HG03139 (cell line): ENCODE results near the gene TRIM63.

Experiments
- ATAC-seq: cut with Tn5 transposase; IDR thresholded peaks from one replicate; pipeline ENCODE4 v1.9.1; 2021; ENCODE audit not compliant: unreplicated experiment

The TRIM63 gene

GRCh38 chr1:26089125-26089524 is 21.7 kb upstream of the TRIM63 start:
- no peak for ATAC-seq

- no peak for ATAC-seq
Observed at GRCh38 chr1:26084844-26085243, 17.4 kb upstream of the TRIM63 start.

- no peak for ATAC-seq
Observed at GRCh38 chr1:26084091-26084561, 16.7 kb upstream of the TRIM63 start.

DNA sequence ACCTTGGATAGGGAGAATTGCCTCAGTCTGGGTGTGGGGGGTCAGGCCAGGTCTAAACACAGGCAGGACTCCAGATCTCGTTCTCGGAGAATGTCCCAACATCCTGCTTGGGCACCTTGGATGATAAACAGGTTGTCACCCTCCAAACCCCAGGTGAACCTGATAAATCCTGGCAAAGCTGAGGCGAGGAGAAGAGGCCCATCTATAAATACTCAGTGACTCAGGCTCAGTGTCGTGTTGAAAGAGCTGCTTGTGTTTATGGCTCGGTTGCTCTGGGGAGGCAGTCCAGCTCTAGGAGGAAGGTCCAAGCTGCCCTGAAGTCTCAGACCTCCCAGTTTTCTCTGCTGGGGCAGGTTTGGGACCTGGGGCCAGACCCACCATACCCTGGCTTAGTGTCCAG is 15.8 kb upstream of the TRIM63 start:
- no peak for ATAC-seq

- no peak for ATAC-seq
Observed at GRCh38 chr1:26082020-26082350, 14.6 kb upstream of the TRIM63 start.

DNA sequence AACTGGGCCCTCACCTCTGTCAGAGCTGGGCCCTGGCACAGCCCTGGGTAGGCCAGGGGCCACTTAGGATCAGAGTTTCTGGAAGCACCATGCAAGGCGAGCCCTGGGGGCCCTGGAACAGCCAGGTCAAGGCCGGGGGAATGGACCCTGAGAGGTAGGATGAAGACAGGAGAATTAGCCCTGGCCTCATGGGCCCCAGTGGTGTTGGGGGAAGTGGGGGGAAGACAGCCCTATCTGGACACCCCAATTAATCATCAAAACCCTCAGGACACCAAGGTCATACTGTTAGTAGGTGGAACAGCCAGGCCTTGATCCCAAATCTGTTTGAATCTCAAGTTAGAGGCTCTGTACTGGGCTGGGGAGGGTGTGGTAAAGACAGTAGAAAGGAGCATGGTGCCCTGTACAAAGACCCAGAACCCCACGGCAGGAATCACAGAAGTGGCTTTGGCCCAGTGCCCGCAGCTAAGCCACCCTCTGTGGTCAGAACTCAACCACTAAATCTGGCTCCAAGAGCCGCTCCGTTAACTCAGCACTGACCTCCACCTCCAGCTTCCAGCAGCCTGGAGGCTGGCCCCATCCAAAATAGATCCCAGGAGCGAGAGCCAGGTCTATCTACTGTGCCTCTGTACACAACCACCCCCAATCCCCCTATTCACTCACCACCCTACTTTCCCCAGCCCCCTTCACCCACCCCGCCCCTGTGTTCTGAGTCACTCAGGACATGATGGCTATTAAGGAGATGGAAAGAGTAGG is 14.0 kb upstream of the TRIM63 start:
- no peak for ATAC-seq

- no peak for ATAC-seq
Observed at GRCh38 chr1:26079960-26080814, 12.8 kb upstream of the TRIM63 start.

DNA sequence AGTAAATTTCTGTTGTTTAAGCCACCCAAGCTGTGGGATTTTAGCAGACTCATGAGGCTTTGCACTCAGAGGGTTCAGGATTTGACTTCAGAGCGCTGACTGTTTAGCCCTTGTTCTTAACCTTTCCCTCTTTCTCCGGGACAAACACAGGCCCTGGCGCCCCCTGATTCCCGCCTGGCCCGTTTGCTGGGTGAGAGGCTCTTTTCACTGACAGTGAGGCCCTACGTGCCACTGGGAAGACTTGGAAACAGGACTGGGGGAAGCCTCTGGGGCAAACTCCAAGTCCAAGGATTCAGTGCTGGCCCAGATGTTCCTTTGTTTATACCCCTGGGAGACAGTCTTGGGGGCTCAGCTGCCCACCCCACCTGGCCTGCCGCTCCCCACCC is 11.7 kb upstream of the TRIM63 start:
- ATAC-seq, result no peak

- ATAC-seq, result no peak
Observed at GRCh38 chr1:26078286-26079177, 11.1 kb upstream of the TRIM63 start.

DNA sequence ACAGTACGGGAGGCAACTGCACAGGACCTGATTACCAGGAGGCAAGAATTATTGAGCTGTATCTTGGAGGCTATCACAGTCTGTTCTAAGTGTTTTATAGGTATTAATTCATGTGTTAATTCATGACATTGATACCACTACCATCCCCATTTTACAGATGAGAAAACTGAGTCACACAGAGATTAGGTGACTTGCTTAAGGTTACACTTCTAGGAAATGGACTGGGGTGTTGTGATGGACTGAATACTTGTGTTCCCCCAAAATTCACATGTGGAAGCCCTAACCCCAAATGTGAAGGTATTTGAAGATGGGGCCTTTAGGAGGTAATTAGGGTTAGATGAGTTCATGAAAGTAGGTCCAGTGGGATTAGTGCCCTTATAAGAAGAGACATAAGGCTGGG is 10.1 kb upstream of the TRIM63 start:
- ATAC-seq, result no peak

DNA sequence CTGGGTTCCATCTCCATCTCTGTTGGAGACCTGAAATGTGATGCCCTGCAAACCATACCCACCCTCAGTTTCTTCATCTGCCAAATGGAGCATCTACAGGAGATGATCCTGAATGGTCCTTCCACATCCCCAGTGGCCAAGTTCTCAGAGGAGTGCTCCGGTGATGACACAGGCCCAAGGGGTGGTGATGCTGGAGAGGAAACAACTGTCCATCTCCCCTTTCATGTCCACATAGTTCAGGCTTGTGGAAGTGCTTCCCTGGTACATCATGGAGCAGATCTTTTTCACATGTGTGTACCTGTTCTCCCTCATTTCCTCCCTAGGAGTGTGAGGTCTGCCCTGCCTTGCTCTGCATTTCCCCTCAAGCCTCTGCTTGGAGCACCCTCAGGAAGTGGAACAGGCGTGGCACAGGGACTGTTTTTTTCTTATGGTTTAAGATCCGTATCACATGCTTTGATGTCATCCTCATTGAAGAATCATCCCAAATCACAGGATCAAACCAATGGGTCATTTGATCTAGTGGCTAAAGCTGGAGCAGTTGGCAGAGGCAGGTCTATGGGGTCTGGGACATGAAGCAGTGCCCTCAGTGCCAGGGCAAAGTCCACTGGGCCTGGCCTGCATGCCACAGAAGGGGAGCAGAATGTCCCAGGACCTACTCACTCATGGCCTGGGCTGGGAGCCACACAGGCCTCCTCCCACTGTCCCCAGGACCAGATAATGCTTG is 8.2 kb upstream of the TRIM63 start:
- no peak for ATAC-seq

GRCh38 chr1:26072305-26072704 is 4.9 kb upstream of the TRIM63 start:
- no peak for ATAC-seq

- no peak for ATAC-seq
Observed at GRCh38 chr1:26070963-26071342, 3.5 kb upstream of the TRIM63 start.

DNA sequence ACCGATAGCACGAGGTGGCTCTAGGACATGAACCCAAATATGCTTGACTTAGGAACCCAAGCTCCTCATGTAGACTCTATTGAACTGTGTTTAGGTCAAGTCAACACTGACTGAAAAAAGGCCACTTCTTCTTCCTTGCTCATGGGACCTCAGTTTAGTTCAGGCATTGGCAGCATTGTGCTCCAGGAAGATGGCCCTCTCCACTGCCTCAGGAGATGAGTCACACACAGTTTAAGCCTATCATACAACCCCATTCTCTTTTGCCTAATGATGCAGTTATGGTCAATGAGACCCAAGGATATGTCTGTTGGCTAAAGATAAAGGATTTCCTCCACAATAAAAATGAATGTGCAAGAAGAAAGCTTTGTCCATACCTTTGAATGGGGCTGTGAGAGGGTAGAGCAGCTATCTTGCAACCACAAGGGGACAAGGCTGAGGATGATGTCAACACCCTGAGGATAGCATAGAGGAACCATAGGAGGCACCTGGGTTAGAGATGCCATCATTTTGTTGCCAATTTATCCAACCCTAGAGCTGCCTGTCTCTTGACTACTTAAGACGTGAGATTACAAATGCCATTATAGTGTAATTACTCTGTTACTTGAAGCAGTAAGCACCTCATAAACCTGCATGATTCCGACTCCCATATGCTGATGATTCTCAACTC is 3.0 kb upstream of the TRIM63 start:
- no peak for ATAC-seq

DNA sequence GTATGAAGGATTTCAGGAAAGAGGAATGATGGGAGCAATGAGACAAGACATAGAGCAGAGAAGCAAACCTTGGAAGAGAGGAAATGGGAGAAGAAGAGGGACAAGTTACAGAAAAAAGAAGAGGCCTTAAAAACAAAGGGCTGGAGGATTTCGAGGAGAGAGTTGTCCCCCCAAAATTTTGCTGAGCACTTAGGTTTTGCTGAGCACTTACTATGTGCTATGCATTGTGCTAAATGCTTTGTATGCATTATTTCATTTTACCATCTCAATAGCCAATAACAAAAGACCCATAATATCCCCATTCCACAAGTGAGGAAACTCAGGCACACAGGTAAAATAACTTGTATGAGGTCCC is 2.5 kb upstream of the TRIM63 start:
- ATAC-seq, result no peak

DNA sequence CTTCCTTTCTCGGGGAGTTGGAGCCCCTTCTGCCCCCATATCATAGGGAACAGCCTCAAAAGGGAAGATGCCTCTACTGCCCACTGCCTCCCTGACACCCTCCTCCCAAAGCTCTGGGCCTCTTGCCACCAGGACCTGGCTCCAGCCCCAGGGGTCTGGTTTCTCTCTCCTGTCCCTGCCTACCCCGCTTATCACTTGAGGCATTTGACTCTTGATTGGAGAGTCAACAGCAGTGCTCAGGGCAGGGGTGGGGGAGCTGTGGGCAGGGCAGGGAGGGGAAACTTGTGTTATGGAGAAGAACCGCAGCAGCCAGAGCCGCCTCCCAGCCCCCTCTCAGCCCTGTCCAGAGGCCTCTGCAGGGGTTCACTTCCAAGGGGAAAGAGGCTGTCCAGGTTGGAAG is 573 bp downstream of the TRIM63 start:
- ATAC-seq, result no peak

- ATAC-seq, result no peak
Observed at GRCh38 chr1:26066160-26066559, 1.3 kb downstream of the TRIM63 start.

DNA sequence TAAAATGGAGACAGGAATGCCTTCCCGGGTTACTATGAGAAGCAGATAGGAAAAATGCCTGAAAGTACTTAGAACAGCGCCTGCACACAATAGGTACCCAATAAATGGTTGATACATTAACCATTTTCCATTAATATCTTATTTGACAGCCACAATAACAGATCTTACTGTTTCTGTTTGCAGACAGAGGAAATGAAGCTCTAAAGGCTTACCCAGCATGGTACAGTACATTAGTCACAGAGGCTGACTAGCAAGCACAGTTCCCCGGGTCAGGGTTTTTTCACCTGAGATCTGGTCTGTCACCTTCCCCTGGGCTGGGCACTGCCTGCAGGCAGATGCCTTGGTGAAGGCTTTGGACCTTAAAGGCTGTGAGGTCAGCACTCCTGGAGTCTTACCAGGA is 2.9 kb downstream of the TRIM63 start:
- ATAC-seq, result no peak

DNA sequence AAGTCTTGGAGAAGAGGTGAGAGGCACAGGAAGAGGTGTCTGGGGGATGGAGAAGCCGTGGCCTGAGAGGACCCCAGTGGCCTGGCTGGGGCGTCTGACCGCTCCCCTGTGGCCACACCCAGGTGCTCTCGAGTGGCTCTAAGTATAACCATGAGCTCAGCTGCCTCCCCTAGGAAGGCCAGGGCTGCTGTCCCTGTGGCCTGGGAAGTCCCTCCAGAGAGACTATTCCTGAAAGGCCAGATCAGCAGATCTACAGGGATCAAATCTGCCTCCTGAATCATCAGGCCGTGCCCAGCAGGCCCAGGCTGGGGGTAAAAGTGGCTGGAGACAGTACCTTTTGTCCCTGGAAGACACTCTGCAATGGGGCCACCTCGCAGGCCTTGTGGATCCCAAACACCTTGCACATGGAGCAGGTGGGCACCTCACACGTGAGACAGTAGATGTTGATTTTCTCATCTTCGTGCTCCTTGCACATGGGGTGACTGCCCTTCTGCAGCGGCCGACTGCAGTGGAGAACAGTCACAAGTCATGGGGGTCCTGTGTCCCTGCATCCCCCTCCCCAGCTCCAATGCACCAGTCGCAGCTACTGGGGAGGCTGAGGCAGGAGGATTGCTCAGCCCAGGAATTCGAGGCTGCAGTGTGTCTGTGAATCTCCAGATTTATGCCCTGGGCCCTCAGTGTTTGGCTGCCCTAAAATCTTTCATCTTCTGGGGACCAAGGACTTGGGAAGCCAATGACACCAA is 6.4 kb downstream of the TRIM63 start:
- no peak for ATAC-seq

DNA sequence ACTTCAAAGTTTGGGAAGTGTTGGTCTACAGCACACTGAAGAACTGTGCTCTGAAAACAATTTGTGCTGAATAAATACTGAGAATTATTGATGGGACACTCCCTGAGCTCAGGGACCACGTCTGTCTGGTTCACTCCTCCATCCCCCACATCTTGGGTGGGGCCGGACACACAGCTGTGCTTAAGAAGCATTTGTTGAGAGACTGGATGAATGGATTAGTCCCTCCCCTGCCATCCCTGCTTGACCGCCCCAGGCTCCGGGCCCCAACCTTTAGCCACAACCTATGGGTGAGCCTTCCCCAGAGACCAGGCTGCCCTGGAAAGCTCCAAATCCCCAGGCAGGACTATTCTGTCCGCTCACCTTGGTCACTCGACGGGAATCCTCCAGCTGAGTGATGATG is 7.5 kb downstream of the TRIM63 start:
- no peak for ATAC-seq
